Right renal pelvis (tissue), 4 donors: Measurements from ENCODE around the gene CCR9. TPM values are rescaled to one million over a fixed set of nuclear protein-coding genes. Genes with fewer than 3 reads are reported as not detected.

Experiments used
- DNase-seq, 4 donors: peaks; one replicate each; pipeline ENCODE4 v3.0.0-alpha.2; 2013; ENCODE audit warnings: low read depth in 4 of 4, low spot score in 3 of 4, missing footprints in 1 of 4
- polyA plus RNA-seq, 4 donors: library from polyadenylated mRNA; unstranded; fragments of 120-200 nt; gene quantifications; one replicate each; pipeline ENCODE4 v1.2.1, GENCODE V29; 2013; ENCODE audit not compliant: insufficient read length in 4 of 4

Gene CCR9
- polyA plus RNA-seq, 4 donors: 0.22 TPM; not detected in 3

DNA sequence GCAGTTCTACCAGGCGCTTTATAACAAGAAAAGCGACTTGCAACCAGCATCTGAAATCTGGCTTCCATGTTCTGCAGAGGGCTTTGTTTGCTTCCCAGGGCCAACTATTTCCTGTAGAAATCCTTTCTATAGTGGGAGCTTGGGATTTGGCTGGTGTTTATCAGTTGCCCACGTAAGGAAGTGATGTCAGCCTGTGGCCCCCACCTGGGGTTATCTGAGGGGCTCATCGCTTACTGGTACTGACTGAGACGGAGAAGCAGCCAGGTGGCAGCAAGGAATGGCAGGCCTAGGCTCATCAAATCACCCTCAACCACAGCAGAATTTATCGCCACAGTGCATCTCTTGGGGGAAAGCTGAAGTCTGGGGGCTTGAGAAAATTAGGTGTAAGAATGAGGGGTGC is 14.6 kb upstream of the CCR9 start:
- no peak for DNase-seq

DNA sequence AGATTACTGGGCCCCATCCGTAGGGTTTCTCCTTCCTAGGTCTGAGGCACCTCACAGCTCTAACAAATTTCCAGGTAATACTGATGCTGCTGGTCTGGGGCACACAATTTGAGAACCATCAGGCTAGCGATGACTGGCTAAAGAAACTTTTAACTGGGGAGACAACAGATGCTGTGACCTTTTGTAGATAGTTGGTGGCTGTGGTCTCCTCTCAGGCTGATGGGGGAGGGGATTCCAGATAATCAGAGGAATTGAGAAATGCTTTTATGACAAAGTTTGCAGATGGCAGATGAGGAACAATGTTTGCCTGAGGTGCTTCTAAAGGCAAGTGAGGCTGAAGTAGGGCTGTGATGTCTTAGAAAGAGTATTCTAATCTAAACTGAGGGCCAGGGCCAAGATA is 13.8 kb upstream of the CCR9 start:
- DNase-seq: no peak

- no peak for DNase-seq
Observed at GRCh38 chr3:45873036-45873435, 13.3 kb upstream of the CCR9 start.

- DNase-seq: no peak
Observed at GRCh38 chr3:45873638-45874037, 12.7 kb upstream of the CCR9 start.

DNA sequence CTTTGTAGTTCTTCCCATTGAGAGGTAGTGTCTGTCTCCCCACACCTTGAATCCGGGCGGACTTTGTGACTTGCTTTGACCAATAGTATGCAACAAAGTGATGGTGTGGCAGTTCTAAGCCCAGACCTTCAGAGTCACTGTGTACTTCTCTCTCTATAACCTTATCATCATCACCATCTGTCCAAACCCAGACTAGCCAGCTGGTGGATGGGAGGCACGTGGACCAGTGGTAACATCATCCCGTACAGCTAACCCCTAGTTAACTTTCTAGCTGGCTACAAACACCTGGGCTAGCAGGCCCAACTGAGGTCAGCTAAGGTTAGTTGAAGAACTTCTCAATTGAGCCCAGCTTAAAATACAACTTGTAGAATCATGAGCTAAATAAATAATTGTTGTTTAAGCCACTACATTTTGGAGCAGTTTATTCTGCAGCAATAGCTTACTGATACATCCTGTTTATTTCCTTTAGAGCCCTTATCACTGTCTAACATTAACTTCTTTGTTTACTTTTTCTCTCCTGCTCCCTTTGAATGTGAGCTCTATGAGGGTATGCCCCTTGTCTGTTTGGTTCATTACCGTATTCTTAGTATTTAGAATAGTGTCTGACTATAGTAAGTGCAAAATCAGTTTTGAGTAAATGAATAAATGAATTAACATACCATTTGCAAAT is 11.5 kb upstream of the CCR9 start:
- DNase-seq: no peak

DNA sequence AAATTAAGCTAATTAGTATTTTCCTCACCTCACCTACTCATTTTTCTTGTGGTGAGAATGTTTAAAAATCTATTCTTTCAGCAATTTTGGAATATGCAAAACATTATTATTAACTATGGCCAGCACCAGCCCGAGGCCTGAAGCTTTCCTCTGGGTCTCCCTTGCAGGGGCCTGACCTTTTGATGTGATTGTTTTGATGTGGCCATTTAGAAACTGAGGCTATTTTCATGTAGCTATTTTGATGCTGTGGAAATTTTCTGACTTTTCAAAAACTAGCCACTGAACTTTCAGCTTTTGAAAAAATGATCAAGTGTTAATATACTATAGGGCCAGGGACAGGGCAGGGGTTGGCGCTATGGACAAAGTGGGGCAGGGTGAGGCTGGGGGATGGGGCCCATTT is 8.2 kb upstream of the CCR9 start:
- no peak for DNase-seq

- DNase-seq: no peak
Observed at GRCh38 chr3:45880725-45881077, 5.6 kb upstream of the CCR9 start.

- no peak for DNase-seq
Observed at GRCh38 chr3:45881078-45882022, 5.0 kb upstream of the CCR9 start.

DNA sequence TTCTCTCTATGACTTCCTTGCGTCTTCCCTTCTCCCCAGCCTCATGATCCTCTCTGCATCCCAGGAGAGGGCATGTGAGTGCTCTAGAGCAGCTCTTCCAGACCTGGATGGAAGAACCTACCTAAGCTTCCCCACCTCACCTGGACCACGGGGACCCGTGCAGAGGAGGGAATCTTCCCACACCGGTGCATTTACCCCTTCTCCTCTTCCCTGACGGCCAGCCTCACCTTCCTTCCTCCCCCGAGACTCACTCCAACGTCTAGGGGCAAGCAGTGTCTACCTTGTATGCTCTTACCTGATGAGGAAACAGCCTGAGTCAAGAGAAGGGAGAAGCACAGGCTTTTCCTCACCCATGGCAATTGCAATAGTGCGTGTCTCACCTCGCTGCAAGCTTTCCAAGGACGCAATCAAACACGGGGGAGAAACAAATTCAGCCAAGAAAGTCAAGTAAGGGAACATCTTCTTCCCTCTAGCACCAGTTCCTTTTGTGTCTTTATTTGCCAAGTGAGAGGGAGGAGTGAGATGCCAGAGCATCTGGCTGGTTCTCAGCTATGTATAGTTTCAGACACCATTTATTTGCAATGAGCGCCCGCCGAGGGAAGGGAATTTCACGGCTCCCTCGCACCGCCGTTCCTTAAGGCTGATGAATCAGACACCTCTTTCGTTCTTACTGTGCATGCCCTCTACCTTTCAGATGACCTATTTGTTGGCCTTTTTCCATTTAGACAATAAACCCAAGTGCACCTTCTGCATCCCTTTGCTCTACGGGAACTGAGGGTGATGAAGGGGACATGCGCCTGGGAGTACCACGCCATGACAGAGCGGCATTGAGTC is 1.8 kb upstream of the CCR9 start:
- DNase-seq: no peak

- no peak for DNase-seq
Observed at GRCh38 chr3:45887285-45887684, 942 bp downstream of the CCR9 start.

DNA sequence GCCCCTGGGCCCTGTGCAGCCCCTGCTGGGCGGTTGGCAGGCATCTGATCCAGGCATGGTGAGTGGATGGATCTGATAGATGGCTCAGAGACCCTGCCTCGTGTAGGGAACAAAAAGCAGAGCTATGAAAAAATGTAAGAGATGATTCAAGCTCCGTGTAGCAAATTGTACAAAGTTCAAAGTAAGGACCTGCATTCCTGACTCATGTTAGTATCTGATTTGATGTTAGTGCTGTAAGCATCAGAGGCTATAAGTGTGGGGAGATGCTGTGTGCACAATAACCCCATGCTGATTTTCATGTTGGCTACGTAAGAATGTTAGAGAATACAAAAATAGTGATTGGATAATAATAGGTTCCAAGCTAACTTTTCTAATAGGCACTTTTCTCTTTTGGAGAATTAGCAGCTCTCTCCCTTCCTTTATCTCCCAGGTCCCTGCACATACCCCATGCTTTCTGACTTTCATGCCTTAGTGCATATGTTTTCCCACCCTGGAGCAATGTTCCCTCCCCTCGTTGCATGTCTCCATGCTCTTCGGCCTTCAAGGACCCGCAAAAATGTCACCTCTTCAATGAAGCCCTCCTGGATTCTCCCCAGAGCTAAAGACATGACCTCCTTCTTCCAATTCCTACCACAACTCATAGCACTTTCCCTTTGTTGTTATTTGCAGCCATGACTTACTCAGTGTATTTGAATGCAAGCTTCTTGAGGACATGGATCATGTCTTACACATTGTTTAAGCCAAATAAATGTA is 1.6 kb downstream of the CCR9 start:
- no peak for DNase-seq

- DNase-seq: no peak
Observed at GRCh38 chr3:45889337-45889736, 3.0 kb downstream of the CCR9 start.

GRCh38 chr3:45890405-45890804 is 4.1 kb downstream of the CCR9 start:
- peak in 3 of 4 donors; percentile 4 to 7 (median 5) for DNase-seq

GRCh38 chr3:45892161-45892560 is 5.8 kb downstream of the CCR9 start:
- DNase-seq: no peak

DNA sequence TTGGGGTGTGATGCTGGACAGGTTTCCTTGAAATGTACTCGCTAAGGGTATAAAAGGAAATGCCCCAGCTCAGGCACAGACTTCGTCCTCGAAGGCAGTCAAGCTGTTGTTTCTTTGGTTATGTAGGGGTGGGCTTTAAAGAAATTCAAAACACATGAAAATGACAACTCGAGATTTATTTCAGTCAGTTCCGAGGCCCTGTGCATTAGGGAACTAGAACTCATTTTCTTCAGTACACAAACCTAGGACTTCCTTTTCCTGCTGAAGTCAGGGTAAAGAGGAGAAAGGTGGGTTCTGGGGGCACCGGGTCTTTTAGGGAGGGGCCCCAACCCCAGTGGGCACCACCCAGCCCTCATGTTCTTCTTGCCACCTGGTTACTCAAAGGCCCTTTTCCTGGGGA is 7.7 kb downstream of the CCR9 start:
- no peak for DNase-seq

DNA sequence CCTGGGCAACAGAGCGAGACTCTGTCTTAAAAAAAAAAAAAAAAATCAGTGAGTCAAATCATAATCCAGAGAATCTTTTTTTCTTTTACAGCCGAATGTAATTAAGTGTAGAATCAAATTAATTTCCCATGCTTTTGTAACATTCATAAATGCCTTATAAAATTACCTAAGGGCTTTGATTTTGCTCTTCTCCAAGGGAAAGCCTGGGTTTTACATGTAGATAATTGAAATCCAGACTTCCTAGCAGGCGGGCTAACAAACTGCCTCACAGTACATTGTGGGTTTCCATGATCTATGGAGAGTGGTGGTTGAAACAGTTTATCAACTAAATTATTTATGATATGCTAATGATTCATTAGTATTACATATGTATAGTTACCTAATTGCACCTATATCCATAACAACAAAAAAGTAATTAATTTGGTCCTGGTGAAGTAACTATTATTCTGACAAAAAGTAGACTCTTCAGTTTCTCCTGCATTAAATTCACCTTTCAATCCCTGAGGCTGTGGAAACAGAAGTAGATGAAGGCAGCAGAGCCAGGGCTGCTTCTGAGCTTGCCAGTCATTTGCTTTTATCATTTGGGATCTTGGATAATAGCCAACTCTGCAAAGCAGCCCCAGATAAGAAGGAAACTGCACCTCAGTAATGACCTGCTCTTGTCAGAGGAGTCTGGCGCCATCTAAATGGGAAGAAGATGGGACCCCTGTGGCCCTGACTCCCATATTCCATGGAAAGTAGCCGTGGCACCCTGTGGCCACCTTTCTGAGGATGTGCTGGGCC is 9.5 kb downstream of the CCR9 start:
- no peak for DNase-seq

DNA sequence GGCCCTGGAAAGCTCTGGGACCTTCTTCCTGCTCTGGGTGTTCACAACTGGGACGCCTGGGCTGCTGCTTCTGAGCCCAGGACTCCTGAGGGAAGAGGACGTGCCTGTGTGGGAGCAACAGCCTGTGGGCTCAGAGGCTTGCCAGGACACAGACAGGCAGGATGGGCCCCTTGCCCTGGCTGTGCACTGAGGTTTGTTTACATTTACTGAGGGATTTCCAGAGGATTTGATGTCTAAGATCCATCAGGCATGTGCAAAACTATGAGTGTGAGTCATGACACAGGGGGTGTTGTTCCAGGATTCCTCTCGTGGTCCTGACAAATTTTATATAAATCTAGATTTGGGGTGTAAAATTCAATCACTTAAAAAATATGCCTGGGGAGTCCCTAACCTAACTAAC is 10.6 kb downstream of the CCR9 start:
- no peak for DNase-seq

- no peak for DNase-seq
Observed at GRCh38 chr3:45904931-45905330, 18.6 kb downstream of the CCR9 start.

GRCh38 chr3:45905755-45906154 is 19.4 kb downstream of the CCR9 start:
- no peak for DNase-seq
